ENCODE measurements around the gene E2F4.

- TF ChIP-seq CTCF (IDR thresholded peaks at IDR 0.05 in 8 of 11, conservative IDR thresholded peaks at IDR 0.05 in 3 of 11) (no peak), POLR2AphosphoS5 (IDR thresholded peaks at IDR 0.05) (no peak)
Observed at GRCh38 chr16:67157106-67157748, 34.7 kb upstream of the E2F4 start.

All from spleen (tissue), 7 donors.